ENCODE results near the gene PRKG1. TPM values are rescaled to one million over a fixed set of nuclear protein-coding genes. Genes with fewer than 3 reads are reported as not detected.

The PRKG1 gene
- total and polyA plus RNA-seq, 2 experiments from 2014 or later: 18.2 to 21.1 TPM

DNA sequence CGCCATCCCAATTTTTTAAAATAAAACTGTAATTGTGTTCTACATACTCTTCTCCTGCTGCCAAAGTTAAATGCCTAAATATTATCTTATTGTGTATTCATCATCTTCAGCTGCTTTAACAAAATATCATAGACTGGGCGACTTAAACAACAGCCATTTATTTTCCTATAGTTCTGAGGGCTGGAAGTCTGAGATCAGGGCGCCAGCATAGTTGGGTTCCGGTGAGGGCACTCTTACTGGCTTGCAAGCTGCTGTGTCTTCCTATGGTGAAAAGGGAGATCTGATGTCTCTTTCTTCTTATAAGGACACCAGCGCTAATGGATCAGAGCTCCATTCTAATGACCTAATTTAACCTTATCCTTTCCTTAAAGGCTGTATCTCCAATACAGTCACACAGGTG, 594.8 kb downstream of the PRKG1 start:
- 0 out of 2 replicates have a peak, but pooled peaks cover 5% of the 10 kb centered on the region for H3K36me3 ChIP-seq (ENCODE audit: insufficient read depth)
- no peak overlapping the region for H2AFZ ChIP-seq
- no peak for DNase-seq (ENCODE audit: low spot score)
- H4K20me1 ChIP-seq (replicated peaks; ENCODE audit: insufficient read depth): no peaks in the 10 kb centered on the region
- no peak overlapping the region for H3K27ac Mint-ChIP-seq
- no peaks in the 10 kb centered on the region for H3K27me3 ChIP-seq (ENCODE audit: insufficient read depth)
- H3K27me3 Mint-ChIP-seq (ENCODE audit: insufficient read depth, low read depth, poor library complexity): no peaks in the 10 kb centered on the region
- no peak for ATAC-seq
- peaks cover 15% of the 10 kb centered on the region for H3K9me3 Mint-ChIP-seq
- no peak overlapping the region for H3K4me3 ChIP-seq
- H3K4me2 ChIP-seq: no peak overlapping the region
- no peaks in the 10 kb centered on the region for H3K79me2 ChIP-seq (replicated peaks; ENCODE audit: insufficient read depth)
- H3K4me3 Mint-ChIP-seq: no peak overlapping the region
- peaks cover 14% of the 10 kb centered on the region; the same call in 1 of the 3 replicates for H3K36me3 Mint-ChIP-seq (ENCODE audit: low read depth)
- H3K4me1 Mint-ChIP-seq: peaks cover 4% of the 10 kb centered on the region; the same call in 2 of the 3 replicates
- H3K4me1 ChIP-seq (ENCODE audit: insufficient read depth): no peaks in the 10 kb centered on the region
- H3K9me2 ChIP-seq (ENCODE audit: insufficient read depth): no peaks in the 10 kb centered on the region
- H3K27ac ChIP-seq (ENCODE audit: low read depth): no peak overlapping the region
- H3F3A ChIP-seq (replicated peaks; ENCODE audit: low read depth): no peaks in the 10 kb centered on the region
- TF ChIP-seq JUNB (IDR thresholded peaks at IDR 0.05; ENCODE audit: unreplicated experiment) (no peak), EZH2phosphoT487 (IDR thresholded peaks at IDR 0.05; ENCODE audit: unreplicated experiment) (no peak), CTCF (conservative IDR thresholded peaks at IDR 0.05; ENCODE audit: low read depth in 2 of 2) (no peak), ZNF331 (CRISPR knock-in tag; IDR thresholded peaks at IDR 0.05; ENCODE audit: low read depth) (no peak), ETS1 (IDR thresholded peaks at IDR 0.05) (no peak), NANOG (IDR thresholded peaks at IDR 0.05; ENCODE audit: borderline replicate concordance) (no peak), ZNF114 (CRISPR knock-in tag; IDR thresholded peaks at IDR 0.05) (no peak), STAT1 (IDR thresholded peaks at IDR 0.05; ENCODE audit: unreplicated experiment) (no peak), EZH2 (IDR thresholded peaks at IDR 0.05; ENCODE audit: low read depth, unreplicated experiment) (no peak), CREB1 (CRISPR knock-in tag; IDR thresholded peaks at IDR 0.05; ENCODE audit: low read depth) (no peak), POLR2AphosphoS5 (IDR thresholded peaks at IDR 0.05; ENCODE audit: low read depth) (no peak)
- TF ChIP-seq, protein P1, sequence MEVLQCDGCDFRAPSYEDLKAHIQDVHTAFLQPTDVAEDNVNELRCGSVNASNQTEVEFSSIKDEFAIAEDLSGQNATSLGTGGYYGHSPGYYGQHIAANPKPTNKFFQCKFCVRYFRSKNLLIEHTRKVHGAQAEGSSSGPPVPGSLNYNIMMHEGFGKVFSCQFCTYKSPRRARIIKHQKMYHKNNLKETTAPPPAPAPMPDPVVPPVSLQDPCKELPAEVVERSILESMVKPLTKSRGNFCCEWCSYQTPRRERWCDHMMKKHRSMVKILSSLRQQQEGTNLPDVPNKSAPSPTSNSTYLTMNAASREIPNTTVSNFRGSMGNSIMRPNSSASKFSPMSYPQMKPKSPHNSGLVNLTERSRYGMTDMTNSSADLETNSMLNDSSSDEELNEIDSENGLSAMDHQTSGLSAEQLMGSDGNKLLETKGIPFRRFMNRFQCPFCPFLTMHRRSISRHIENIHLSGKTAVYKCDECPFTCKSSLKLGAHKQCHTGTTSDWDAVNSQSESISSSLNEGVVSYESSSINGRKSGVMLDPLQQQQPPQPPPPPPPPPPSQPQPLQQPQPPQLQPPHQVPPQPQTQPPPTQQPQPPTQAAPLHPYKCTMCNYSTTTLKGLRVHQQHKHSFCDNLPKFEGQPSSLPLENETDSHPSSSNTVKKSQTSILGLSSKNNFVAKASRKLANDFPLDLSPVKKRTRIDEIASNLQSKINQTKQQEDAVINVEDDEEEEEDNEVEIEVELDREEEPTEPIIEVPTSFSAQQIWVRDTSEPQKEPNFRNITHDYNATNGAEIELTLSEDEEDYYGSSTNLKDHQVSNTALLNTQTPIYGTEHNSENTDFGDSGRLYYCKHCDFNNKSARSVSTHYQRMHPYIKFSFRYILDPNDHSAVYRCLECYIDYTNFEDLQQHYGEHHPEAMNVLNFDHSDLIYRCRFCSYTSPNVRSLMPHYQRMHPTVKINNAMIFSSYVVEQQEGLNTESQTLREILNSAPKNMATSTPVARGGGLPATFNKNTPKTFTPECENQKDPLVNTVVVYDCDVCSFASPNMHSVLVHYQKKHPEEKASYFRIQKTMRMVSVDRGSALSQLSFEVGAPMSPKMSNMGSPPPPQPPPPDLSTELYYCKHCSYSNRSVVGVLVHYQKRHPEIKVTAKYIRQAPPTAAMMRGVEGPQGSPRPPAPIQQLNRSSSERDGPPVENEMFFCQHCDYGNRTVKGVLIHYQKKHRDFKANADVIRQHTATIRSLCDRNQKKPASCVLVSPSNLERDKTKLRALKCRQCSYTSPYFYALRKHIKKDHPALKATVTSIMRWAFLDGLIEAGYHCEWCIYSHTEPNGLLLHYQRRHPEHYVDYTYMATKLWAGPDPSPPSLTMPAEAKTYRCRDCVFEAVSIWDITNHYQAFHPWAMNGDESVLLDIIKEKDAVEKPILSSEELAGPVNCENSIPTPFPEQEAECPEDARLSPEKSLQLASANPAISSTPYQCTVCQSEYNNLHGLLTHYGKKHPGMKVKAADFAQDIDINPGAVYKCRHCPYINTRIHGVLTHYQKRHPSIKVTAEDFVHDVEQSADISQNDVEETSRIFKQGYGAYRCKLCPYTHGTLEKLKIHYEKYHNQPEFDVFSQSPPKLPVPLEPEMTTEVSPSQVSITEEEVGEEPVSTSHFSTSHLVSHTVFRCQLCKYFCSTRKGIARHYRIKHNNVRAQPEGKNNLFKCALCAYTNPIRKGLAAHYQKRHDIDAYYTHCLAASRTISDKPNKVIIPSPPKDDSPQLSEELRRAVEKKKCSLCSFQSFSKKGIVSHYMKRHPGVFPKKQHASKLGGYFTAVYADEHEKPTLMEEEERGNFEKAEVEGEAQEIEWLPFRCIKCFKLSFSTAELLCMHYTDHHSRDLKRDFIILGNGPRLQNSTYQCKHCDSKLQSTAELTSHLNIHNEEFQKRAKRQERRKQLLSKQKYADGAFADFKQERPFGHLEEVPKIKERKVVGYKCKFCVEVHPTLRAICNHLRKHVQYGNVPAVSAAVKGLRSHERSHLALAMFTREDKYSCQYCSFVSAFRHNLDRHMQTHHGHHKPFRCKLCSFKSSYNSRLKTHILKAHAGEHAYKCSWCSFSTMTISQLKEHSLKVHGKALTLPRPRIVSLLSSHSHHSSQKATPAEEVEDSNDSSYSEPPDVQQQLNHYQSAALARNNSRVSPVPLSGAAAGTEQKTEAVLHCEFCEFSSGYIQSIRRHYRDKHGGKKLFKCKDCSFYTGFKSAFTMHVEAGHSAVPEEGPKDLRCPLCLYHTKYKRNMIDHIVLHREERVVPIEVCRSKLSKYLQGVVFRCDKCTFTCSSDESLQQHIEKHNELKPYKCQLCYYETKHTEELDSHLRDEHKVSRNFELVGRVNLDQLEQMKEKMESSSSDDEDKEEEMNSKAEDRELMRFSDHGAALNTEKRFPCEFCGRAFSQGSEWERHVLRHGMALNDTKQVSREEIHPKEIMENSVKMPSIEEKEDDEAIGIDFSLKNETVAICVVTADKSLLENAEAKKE (CRISPR knock-in tag; IDR thresholded peaks at IDR 0.05): no peak
- TF ChIP-seq, protein P2, sequence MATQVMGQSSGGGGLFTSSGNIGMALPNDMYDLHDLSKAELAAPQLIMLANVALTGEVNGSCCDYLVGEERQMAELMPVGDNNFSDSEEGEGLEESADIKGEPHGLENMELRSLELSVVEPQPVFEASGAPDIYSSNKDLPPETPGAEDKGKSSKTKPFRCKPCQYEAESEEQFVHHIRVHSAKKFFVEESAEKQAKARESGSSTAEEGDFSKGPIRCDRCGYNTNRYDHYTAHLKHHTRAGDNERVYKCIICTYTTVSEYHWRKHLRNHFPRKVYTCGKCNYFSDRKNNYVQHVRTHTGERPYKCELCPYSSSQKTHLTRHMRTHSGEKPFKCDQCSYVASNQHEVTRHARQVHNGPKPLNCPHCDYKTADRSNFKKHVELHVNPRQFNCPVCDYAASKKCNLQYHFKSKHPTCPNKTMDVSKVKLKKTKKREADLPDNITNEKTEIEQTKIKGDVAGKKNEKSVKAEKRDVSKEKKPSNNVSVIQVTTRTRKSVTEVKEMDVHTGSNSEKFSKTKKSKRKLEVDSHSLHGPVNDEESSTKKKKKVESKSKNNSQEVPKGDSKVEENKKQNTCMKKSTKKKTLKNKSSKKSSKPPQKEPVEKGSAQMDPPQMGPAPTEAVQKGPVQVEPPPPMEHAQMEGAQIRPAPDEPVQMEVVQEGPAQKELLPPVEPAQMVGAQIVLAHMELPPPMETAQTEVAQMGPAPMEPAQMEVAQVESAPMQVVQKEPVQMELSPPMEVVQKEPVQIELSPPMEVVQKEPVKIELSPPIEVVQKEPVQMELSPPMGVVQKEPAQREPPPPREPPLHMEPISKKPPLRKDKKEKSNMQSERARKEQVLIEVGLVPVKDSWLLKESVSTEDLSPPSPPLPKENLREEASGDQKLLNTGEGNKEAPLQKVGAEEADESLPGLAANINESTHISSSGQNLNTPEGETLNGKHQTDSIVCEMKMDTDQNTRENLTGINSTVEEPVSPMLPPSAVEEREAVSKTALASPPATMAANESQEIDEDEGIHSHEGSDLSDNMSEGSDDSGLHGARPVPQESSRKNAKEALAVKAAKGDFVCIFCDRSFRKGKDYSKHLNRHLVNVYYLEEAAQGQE (IDR thresholded peaks at IDR 0.05; ENCODE audit: unreplicated experiment): no peak

Measured in GM23338 (cell line).